GM12873 (cell line): ENCODE measurements around the gene TREM1.
A peak's percentile ranks its signal among the peaks of the same experiment; 100 is the strongest.

Experiments
- CTCF ChIP-seq: IDR thresholded peaks from 2 replicates; pipeline ENCODE4 v1.5.1; 2012; ENCODE audit warnings: low read depth, mild to moderate bottlenecking, moderate library complexity, low read length, control low read depth; ENCODE audit not compliant: insufficient read depth; ENCODE audit errors: missing control alignments

The TREM1 gene

GRCh38 chr6:41288754-41289129 is 2.3 kb upstream of the TREM1 start:
- TF ChIP-seq CTCF: no peak

- no peak for TF ChIP-seq CTCF
Observed at GRCh38 chr6:41288030-41288753, 1.7 kb upstream of the TREM1 start.

GRCh38 chr6:41284726-41285125 is 1.8 kb downstream of the TREM1 start:
- no peak for TF ChIP-seq CTCF

GRCh38 chr6:41283600-41283999 is 2.9 kb downstream of the TREM1 start:
- TF ChIP-seq CTCF: no peak

GRCh38 chr6:41280381-41281057 is 6.0 kb downstream of the TREM1 start:
- TF ChIP-seq CTCF: no peak

GRCh38 chr6:41278699-41279405 is 7.6 kb downstream of the TREM1 start:
- TF ChIP-seq CTCF: peak; percentile 76

GRCh38 chr6:41277605-41278004 is 8.9 kb downstream of the TREM1 start:
- no peak for TF ChIP-seq CTCF
